ENCODE measurements around the gene ARHGEF10L. TPM values are rescaled to one million over a fixed set of nuclear protein-coding genes. Genes with fewer than 3 reads are reported as not detected.
A peak's percentile ranks its signal among the peaks of the same experiment; 100 is the strongest.

Gene ARHGEF10L
- total RNA-seq, 2 donors from 2014 or later, result not detected

GRCh38 chr1:17671314-17671705, 131.8 kb downstream of the ARHGEF10L start:
- H3K36me3 Mint-ChIP-seq (ENCODE audit: low read depth), result no peaks in the 10 kb centered on the region
- no peaks in the 10 kb centered on the region for H3K9me3 Mint-ChIP-seq
- no peak overlapping the region for H3K27ac Mint-ChIP-seq
- peaks cover 10% of the 10 kb centered on the region for H3K27me3 Mint-ChIP-seq
- no peak overlapping the region for H3K4me3 Mint-ChIP-seq
- no peak for ATAC-seq (replicated peaks)
- no peaks in the 10 kb centered on the region for H3K4me1 Mint-ChIP-seq

GRCh38 chr1:17671741-17672140, 132.2 kb downstream of the ARHGEF10L start:
- H3K27ac Mint-ChIP-seq, result no peak overlapping the region
- H3K9me3 Mint-ChIP-seq, result no peaks in the 10 kb centered on the region
- no peaks in the 10 kb centered on the region for H3K4me1 Mint-ChIP-seq
- no peak for ATAC-seq (replicated peaks)
- H3K27me3 Mint-ChIP-seq, result peaks cover 10% of the 10 kb centered on the region
- no peak overlapping the region for H3K4me3 Mint-ChIP-seq
- no peaks in the 10 kb centered on the region for H3K36me3 Mint-ChIP-seq (ENCODE audit: low read depth)

GRCh38 chr1:17672226-17672625, 132.7 kb downstream of the ARHGEF10L start:
- no peak for ATAC-seq (replicated peaks)
- H3K27ac Mint-ChIP-seq, result no peak overlapping the region
- no peak overlapping the region for H3K4me3 Mint-ChIP-seq
- peaks cover 11% of the 10 kb centered on the region for H3K27me3 Mint-ChIP-seq
- H3K4me1 Mint-ChIP-seq, result no peaks in the 10 kb centered on the region
- H3K36me3 Mint-ChIP-seq (ENCODE audit: low read depth), result no peaks in the 10 kb centered on the region
- no peaks in the 10 kb centered on the region for H3K9me3 Mint-ChIP-seq

GRCh38 chr1:17673329-17674072, 134.0 kb downstream of the ARHGEF10L start:
- Mint-ChIP-seq H3K4me3 (no peak overlapping the region), H3K27me3 (peaks cover 14% of the 10 kb centered on the region), H3K27ac (no peak overlapping the region), H3K36me3 (ENCODE audit: low read depth) (no peaks in the 10 kb centered on the region), H3K9me3 (no peaks in the 10 kb centered on the region), H3K4me1 (no peaks in the 10 kb centered on the region)
- ATAC-seq (replicated peaks), result peak; percentile 21

GRCh38 chr1:17674726-17675500, 135.4 kb downstream of the ARHGEF10L start:
- H3K27me3 Mint-ChIP-seq, result peaks cover 16% of the 10 kb centered on the region
- no peak overlapping the region for H3K27ac Mint-ChIP-seq
- no peak overlapping the region for H3K4me3 Mint-ChIP-seq
- no peak for ATAC-seq (replicated peaks)
- H3K36me3 Mint-ChIP-seq (ENCODE audit: low read depth), result no peaks in the 10 kb centered on the region
- H3K4me1 Mint-ChIP-seq, result no peaks in the 10 kb centered on the region
- no peaks in the 10 kb centered on the region for H3K9me3 Mint-ChIP-seq

GRCh38 chr1:17675744-17676143, 136.2 kb downstream of the ARHGEF10L start:
- H3K4me1 Mint-ChIP-seq, result no peaks in the 10 kb centered on the region
- H3K4me3 Mint-ChIP-seq, result no peak overlapping the region
- no peak overlapping the region for H3K27ac Mint-ChIP-seq
- no peaks in the 10 kb centered on the region for H3K36me3 Mint-ChIP-seq (ENCODE audit: low read depth)
- ATAC-seq (replicated peaks), result no peak
- H3K27me3 Mint-ChIP-seq, result peaks cover 16% of the 10 kb centered on the region
- H3K9me3 Mint-ChIP-seq, result no peaks in the 10 kb centered on the region

- Mint-ChIP-seq H3K4me3 (no peak overlapping the region), H3K9me3 (no peaks in the 10 kb centered on the region), H3K27ac (no peak overlapping the region), H3K4me1 (no peaks in the 10 kb centered on the region), H3K36me3 (ENCODE audit: low read depth) (no peaks in the 10 kb centered on the region), H3K27me3 (peaks cover 21% of the 10 kb centered on the region)
- no peak for ATAC-seq (replicated peaks)
These were observed 137.0 kb downstream of the ARHGEF10L start for GRCh38 chr1:17676387-17677060.

- Mint-ChIP-seq H3K4me3 (no peak overlapping the region), H3K36me3 (ENCODE audit: low read depth) (no peaks in the 10 kb centered on the region), H3K27me3 (peaks cover 25% of the 10 kb centered on the region), H3K4me1 (no peaks in the 10 kb centered on the region), H3K9me3 (no peaks in the 10 kb centered on the region), H3K27ac (no peak overlapping the region)
- no peak for ATAC-seq (replicated peaks)
These were observed 138.5 kb downstream of the ARHGEF10L start for GRCh38 chr1:17678011-17678410.

GRCh38 chr1:17679856-17680255, 140.4 kb downstream of the ARHGEF10L start:
- peaks cover 22% of the 10 kb centered on the region for H3K27me3 Mint-ChIP-seq
- no peaks in the 10 kb centered on the region for H3K36me3 Mint-ChIP-seq (ENCODE audit: low read depth)
- H3K27ac Mint-ChIP-seq, result no peak overlapping the region
- H3K9me3 Mint-ChIP-seq, result no peaks in the 10 kb centered on the region
- no peak overlapping the region for H3K4me3 Mint-ChIP-seq
- no peak for ATAC-seq (replicated peaks)
- H3K4me1 Mint-ChIP-seq, result no peaks in the 10 kb centered on the region

- no peaks in the 10 kb centered on the region for H3K4me1 Mint-ChIP-seq
- no peak for ATAC-seq (replicated peaks)
- H3K36me3 Mint-ChIP-seq (ENCODE audit: low read depth), result no peaks in the 10 kb centered on the region
- no peaks in the 10 kb centered on the region for H3K9me3 Mint-ChIP-seq
- H3K4me3 Mint-ChIP-seq, result no peak overlapping the region
- H3K27ac Mint-ChIP-seq, result no peak overlapping the region
- peaks cover 23% of the 10 kb centered on the region for H3K27me3 Mint-ChIP-seq
These were observed 140.8 kb downstream of the ARHGEF10L start for GRCh38 chr1:17680308-17680707.

GRCh38 chr1:17682400-17682799, 142.9 kb downstream of the ARHGEF10L start:
- Mint-ChIP-seq H3K27ac (no peak overlapping the region), H3K4me3 (no peak overlapping the region), H3K9me3 (no peaks in the 10 kb centered on the region), H3K36me3 (ENCODE audit: low read depth) (no peaks in the 10 kb centered on the region), H3K4me1 (no peaks in the 10 kb centered on the region), H3K27me3 (peaks cover 21% of the 10 kb centered on the region)
- no peak for ATAC-seq (replicated peaks)

- no peaks in the 10 kb centered on the region for H3K4me1 Mint-ChIP-seq
- H3K27ac Mint-ChIP-seq, result no peak overlapping the region
- no peak for ATAC-seq (replicated peaks)
- H3K36me3 Mint-ChIP-seq (ENCODE audit: low read depth), result no peaks in the 10 kb centered on the region
- H3K9me3 Mint-ChIP-seq, result no peaks in the 10 kb centered on the region
- no peak overlapping the region for H3K4me3 Mint-ChIP-seq
- H3K27me3 Mint-ChIP-seq, result peaks cover 21% of the 10 kb centered on the region
These were observed 144.1 kb downstream of the ARHGEF10L start for GRCh38 chr1:17683598-17683997.

GRCh38 chr1:17684810-17685209, 145.3 kb downstream of the ARHGEF10L start:
- Mint-ChIP-seq H3K27ac (no peak overlapping the region), H3K4me1 (no peaks in the 10 kb centered on the region), H3K9me3 (no peaks in the 10 kb centered on the region), H3K27me3 (peaks cover 18% of the 10 kb centered on the region), H3K4me3 (no peak overlapping the region), H3K36me3 (ENCODE audit: low read depth) (no peaks in the 10 kb centered on the region)
- no peak for ATAC-seq (replicated peaks)

GRCh38 chr1:17686258-17686657, 146.8 kb downstream of the ARHGEF10L start:
- Mint-ChIP-seq H3K9me3 (no peaks in the 10 kb centered on the region), H3K4me1 (no peaks in the 10 kb centered on the region), H3K36me3 (ENCODE audit: low read depth) (no peaks in the 10 kb centered on the region), H3K4me3 (no peak overlapping the region), H3K27ac (no peak overlapping the region), H3K27me3 (peaks cover 14% of the 10 kb centered on the region)
- no peak for ATAC-seq (replicated peaks)

- H3K4me1 Mint-ChIP-seq, result no peaks in the 10 kb centered on the region
- no peak overlapping the region for H3K27ac Mint-ChIP-seq
- ATAC-seq (replicated peaks), result no peak
- H3K4me3 Mint-ChIP-seq, result no peak overlapping the region
- no peaks in the 10 kb centered on the region for H3K9me3 Mint-ChIP-seq
- H3K27me3 Mint-ChIP-seq, result peaks cover 12% of the 10 kb centered on the region
- H3K36me3 Mint-ChIP-seq (ENCODE audit: low read depth), result no peaks in the 10 kb centered on the region
These were observed 147.6 kb downstream of the ARHGEF10L start for GRCh38 chr1:17687145-17687544.

All from activated T-helper 17 cell treated with anti-CD3 and anti-CD28 coated beads, Interleukin-2, amount 50 U/mL, for 72 hours (primary cell).